NCI-H1417 (cell line): ENCODE measurements around the gene SERPINB8.
A peak's percentile ranks its signal among the peaks of the same experiment; 100 is the strongest.

Experiments used
- DNase-seq, 3 experiments: peaks; one replicate each; lab custom pipeline; 2025; lab: John Stamatoyannopoulos, UW

Gene SERPINB8

GRCh38 chr18:64019922-64020756 lies 50.3 kb downstream of the SERPINB8 start:
- no peak for DNase-seq

- DNase-seq: no peak
Observed at GRCh38 chr18:64026350-64026749, 56.5 kb downstream of the SERPINB8 start.

GRCh38 chr18:64027931-64028695 lies 58.2 kb downstream of the SERPINB8 start:
- no peak for DNase-seq

GRCh38 chr18:64029096-64029495 lies 59.2 kb downstream of the SERPINB8 start:
- no peak for DNase-seq

GRCh38 chr18:64031411-64031810 lies 61.5 kb downstream of the SERPINB8 start:
- no peak for DNase-seq

- DNase-seq: no peak
Observed at GRCh38 chr18:64032312-64032711, 62.4 kb downstream of the SERPINB8 start.

- peak; percentile 18 to 88 (median 49) for DNase-seq
Observed at GRCh38 chr18:64037812-64038414, 68.0 kb downstream of the SERPINB8 start.
